Measurements from ENCODE around the gene DTHD1.

- TF ChIP-seq CTCF (IDR thresholded peaks at IDR 0.05; ENCODE audit: extremely low read depth in 1 of 2, insufficient read depth in 1 of 2, low read depth in 1 of 2, low read length in 2 of 2) (no peak), FOS (IDR thresholded peaks at IDR 0.05; ENCODE audit: borderline replicate concordance, insufficient read depth, low read length) (no peak), EZH2 (IDR thresholded peaks at IDR 0.05; ENCODE audit: borderline replicate concordance, low read depth, low read length, severe bottlenecking) (no peak), POLR2A (IDR thresholded peaks at IDR 0.05; ENCODE audit: low read depth, low read length) (no peak), MYC (IDR thresholded peaks at IDR 0.05; ENCODE audit: low read depth, low read length) (no peak), MAX (IDR thresholded peaks at IDR 0.05; ENCODE audit: insufficient read depth, insufficient read length) (no peak), POLR2AphosphoS5 (IDR thresholded peaks at IDR 0.05; ENCODE audit: insufficient read depth, low read depth, low read length) (no peak), JUN (IDR thresholded peaks at IDR 0.05; ENCODE audit: borderline replicate concordance, insufficient read depth, insufficient read length, low read depth) (no peak), GATA2 (IDR thresholded peaks at IDR 0.05; ENCODE audit: insufficient read depth, insufficient read length, low read depth, low read length) (no peak)
These were observed 51.3 kb downstream of the DTHD1 start for GRCh38 chr4:36332782-36333131.
